ENCODE results near the gene ZBTB42. TPM values are rescaled to one million over a fixed set of nuclear protein-coding genes. Genes with fewer than 3 reads are reported as not detected.
A peak's percentile ranks its signal among the peaks of the same experiment; 100 is the strongest.

Gene ZBTB42
- 10 to 100 TPM; 13.9 to 24.8 (median 20.9) TPM for total RNA-seq

DNA sequence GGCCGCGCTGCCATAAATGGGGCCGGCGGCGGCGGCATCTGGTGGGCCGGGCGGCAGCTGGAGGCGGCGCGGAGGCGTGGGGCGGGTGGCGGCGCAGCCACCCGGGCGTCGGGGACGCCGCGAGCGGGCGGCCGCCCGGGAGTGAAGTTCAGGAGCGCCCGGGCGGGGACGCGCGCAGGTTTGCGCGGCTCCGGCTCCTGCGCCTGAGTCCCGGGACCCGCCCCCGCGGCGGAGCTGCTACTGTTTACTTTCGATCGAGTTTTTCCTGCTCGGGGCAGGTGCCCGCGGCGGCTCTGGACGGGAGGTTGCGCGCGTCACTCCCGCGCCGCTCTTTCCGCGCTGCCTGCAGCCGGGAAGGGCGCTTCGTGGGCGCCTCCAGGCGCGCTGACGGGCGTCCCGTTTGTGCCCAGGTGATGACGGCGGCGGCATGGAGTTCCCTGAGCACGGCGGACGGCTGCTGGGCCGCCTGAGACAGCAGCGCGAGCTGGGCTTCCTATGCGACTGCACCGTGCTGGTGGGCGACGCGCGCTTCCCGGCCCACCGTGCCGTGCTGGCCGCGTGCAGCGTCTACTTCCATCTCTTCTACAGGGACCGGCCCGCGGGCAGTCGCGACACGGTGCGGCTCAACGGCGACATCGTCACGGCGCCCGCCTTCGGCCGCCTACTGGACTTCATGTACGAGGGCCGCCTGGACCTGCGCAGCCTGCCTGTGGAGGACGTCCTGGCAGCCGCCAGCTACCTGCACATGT lies at the start of gene ZBTB42:
TSS of gene ZBTB42 (plus strand) at position 331 of the 749 bp plus-strand sequence. CDS start at position 428, 97 bp downstream.
- Histone ChIP-seq H3K4me1 (peaks cover 51 to 73% (median 61%) of the 10 kb centered on the region in 4 donors), H3K27me3 (no peaks in the 10 kb centered on the region), H3K27ac (peak within 1 kb of the TSS; percentile 87 to 98 (median 96)), H3K9me3 (no peaks in the 10 kb centered on the region), H3K36me3 (no peaks in the 10 kb centered on the region), H3K4me3 (peak within 1 kb of the TSS; percentile 76 to 89 (median 80))
- WGBS, 2 donors, result 1 to 5% methylated on average over 22 to 26 of the region's 105 CpGs
- DNase-seq, result peak; percentile 89 to 96
- ATAC-seq (ENCODE audit: low FRiP score in 2 of 2), result peak; percentile 25 to 51
- TF ChIP-seq EP300 (IDR thresholded peaks at IDR 0.05) (no peak), POLR2AphosphoS5 (IDR thresholded peaks at IDR 0.05) (peak in 1 of 2 donors; percentile 50), POLR2A (IDR thresholded peaks at IDR 0.05) (peak in 2 of 4 donors; percentile 30 to 66)
- TF ChIP-seq, protein P1, sequence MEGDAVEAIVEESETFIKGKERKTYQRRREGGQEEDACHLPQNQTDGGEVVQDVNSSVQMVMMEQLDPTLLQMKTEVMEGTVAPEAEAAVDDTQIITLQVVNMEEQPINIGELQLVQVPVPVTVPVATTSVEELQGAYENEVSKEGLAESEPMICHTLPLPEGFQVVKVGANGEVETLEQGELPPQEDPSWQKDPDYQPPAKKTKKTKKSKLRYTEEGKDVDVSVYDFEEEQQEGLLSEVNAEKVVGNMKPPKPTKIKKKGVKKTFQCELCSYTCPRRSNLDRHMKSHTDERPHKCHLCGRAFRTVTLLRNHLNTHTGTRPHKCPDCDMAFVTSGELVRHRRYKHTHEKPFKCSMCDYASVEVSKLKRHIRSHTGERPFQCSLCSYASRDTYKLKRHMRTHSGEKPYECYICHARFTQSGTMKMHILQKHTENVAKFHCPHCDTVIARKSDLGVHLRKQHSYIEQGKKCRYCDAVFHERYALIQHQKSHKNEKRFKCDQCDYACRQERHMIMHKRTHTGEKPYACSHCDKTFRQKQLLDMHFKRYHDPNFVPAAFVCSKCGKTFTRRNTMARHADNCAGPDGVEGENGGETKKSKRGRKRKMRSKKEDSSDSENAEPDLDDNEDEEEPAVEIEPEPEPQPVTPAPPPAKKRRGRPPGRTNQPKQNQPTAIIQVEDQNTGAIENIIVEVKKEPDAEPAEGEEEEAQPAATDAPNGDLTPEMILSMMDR (IDR thresholded peaks at IDR 0.05), result peak in 2 of 6 experiments; percentile 19 to 22

DNA sequence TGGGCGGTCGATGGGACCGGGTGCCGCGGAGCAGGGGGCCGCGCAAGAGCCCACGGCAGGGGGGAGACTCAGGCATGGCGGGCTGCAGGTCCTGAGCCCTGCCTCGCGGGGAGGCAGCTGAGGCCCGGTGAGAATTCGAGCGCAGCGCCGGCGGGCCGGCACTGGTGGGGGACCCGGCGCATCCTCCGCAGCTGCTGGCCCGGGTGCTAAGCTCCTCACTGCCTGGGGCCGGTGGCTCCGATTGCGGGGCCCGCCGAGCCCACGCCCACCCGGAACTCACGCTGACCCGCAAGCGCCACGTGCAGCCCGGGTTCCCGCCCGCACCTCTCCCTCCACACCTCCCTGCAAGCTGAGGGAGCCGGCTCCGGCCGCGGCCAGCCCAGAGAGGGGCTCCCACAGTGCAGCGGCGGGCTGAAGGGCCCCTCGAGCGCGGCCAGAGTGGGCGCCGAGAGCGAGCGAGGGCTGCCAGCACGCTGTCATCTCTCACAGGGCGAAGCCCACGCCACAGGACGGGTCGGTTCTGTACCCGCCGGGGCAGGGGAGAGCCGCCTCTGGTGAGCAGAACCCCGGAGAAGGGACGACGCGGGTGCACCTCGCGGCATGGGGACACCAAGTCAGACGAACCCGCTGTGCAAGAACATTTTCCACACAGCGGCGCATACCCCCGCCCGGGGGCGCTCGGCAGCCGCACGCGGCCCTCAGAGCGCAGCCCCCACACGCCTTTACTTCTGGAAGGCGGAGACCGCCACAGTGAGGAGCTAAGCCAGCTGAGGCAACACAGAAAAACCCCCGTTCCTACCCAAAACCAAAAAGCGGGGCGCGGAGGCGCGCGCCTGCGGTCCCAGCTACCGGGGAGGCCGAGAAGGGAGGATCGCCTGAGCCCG lies 49.1 kb upstream of the ZBTB42 start:
- Histone ChIP-seq H3K4me1 (peaks cover 14 to 39% (median 24%) of the 10 kb centered on the region in 4 donors), H3K9me3 (no peaks in the 10 kb centered on the region), H3K4me3 (peak overlapping the region in 3 of 4 donors; percentile 82 to 97 (median 84)), H3K36me3 (peaks cover 4 to 17% (median 14%) of the 10 kb centered on the region in 4 donors), H3K27me3 (no peaks in the 10 kb centered on the region), H3K27ac (peak overlapping the region; percentile 86 to 91 (median 90))
- 75 to 76% methylated on average over 50 to 87 of the region's 90 CpGs for WGBS, 2 donors
- TF ChIP-seq EP300 (IDR thresholded peaks at IDR 0.05), result no peak
- TF ChIP-seq, protein P1 (IDR thresholded peaks at IDR 0.05), result no peak
- no peak for TF ChIP-seq POLR2A (IDR thresholded peaks at IDR 0.05)
- TF ChIP-seq POLR2AphosphoS5 (IDR thresholded peaks at IDR 0.05), result no peak
- ATAC-seq (ENCODE audit: low FRiP score in 2 of 2) (no peak), DNase-seq (peak in 1 of 2 donors; percentile 91)

DNA sequence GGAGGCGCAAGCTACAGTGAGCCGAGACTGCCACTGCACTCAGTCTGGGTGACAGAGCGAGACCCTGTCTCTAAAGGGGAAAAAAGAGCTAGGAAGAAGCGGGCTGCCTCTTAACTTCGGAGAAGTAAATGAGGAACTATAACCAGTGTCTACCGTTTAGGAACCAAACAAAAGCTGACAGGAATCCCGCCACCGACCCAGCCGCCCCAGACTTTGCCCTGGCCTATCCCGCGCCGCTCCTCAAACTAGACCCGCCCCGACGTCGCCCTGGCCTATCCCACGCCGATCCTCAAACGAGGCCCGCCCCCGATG lies 48.5 kb upstream of the ZBTB42 start:
- 6 to 9% methylated on average over 12 to 17 of the region's 21 CpGs for WGBS, 2 donors
- H3K4me1 ChIP-seq, result peaks cover 14 to 39% (median 24%) of the 10 kb centered on the region in 4 donors
- H3K27ac ChIP-seq, result peak overlapping the region; percentile 86 to 91 (median 90)
- H3K9me3 ChIP-seq, result no peaks in the 10 kb centered on the region
- peaks cover 4 to 23% (median 18%) of the 10 kb centered on the region in 4 donors for H3K36me3 ChIP-seq
- peak in 2 of 4 donors; percentile 21 to 22 for TF ChIP-seq POLR2A (IDR thresholded peaks at IDR 0.05)
- TF ChIP-seq, protein P1 (IDR thresholded peaks at IDR 0.05), result no peak
- DNase-seq (no peak), ATAC-seq (ENCODE audit: low FRiP score in 2 of 2) (no peak)
- H3K4me3 ChIP-seq, result peak overlapping the region in 3 of 4 donors; percentile 82 to 97 (median 84)
- H3K27me3 ChIP-seq, result no peaks in the 10 kb centered on the region

DNA sequence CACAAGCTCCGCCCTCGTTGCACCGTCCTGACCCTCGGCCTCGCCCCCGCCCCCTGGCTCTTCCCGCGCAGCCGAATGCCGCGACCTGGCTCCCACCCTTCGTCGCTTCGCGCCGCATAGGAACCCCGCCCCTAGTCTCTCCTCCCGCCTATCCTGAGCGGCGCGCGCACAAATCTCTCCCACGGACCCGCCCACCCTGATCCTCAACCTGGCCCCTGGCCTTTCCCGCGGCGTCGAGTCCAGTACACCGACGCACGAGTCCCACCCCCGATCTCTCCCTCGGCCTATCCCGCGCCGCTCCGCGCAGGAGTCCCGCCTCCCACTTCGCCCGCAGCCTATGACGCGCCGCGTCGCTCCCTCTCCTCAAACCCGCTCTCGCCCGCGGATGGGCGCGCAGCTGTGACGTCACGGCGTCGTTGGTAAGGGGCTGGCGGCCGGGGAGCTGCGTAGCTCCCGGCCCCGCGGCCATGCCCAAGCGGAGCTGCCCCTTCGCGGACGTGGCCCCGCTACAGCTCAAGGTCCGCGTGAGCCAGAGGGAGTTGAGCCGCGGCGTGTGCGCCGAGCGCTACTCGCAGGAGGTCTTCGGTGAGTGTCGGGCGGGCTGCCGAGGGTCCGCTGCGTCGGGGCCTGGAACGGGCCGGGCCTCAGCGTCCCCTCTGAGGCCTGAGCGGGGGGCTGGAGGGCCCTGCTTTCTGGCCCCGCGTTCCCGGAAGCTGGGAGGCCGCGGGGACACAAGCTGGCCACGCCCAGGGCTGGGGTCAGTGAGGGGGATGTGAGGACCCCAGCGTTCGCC lies 48.0 kb upstream of the ZBTB42 start, which contains the start of gene SIVA1:
TSS of gene SIVA1 (plus strand) at position 413 of the 793 bp plus-strand sequence. CDS start at position 468, 55 bp downstream.
- Histone ChIP-seq H3K27ac (peak within 1 kb of the TSS; percentile 86 to 91 (median 90)), H3K9me3 (no peaks in the 10 kb centered on the region), H3K4me1 (peaks cover 14 to 35% (median 24%) of the 10 kb centered on the region in 4 donors), H3K36me3 (peaks cover 4 to 28% (median 24%) of the 10 kb centered on the region in 4 donors), H3K4me3 (peak within 1 kb of the TSS; percentile 82 to 97 (median 90)), H3K27me3 (no peaks in the 10 kb centered on the region)
- TF ChIP-seq, protein P1 (IDR thresholded peaks at IDR 0.05), result peak in 3 of 6 experiments; percentile 30 to 45 (median 33)
- TF ChIP-seq POLR2A (IDR thresholded peaks at IDR 0.05) (peak in 3 of 4 donors; percentile 82 to 96 (median 94)), POLR2AphosphoS5 (IDR thresholded peaks at IDR 0.05) (peak; percentile 93 to 96), EP300 (IDR thresholded peaks at IDR 0.05) (peak in 1 of 4 donors; percentile 44)
- peak; percentile 99 to 100 for DNase-seq
- ATAC-seq (ENCODE audit: low FRiP score in 2 of 2), result peak; percentile 97 to 98
- WGBS, 2 donors, result 0% methylated on average over 10 to 33 of the region's 95 CpGs
